GM23338 (cell line): ENCODE measurements around the gene IGFLR1. TPM values are rescaled to one million over a fixed set of nuclear protein-coding genes. Genes with fewer than 3 reads are reported as not detected.
A peak's percentile ranks its signal among the peaks of the same experiment; 100 is the strongest.

Experiments
- ATAC-seq: fragments of 200-7000 bp; cut with Tn5 transposase; 3 replicates; pipeline ENCODE4 v1.9.1; 2020
- DNase-seq: peaks from one replicate; pipeline ENCODE4 v3.0.0-alpha.2; 2015; ENCODE audit warnings: low spot score
- H2AFZ ChIP-seq: fragments of 200-600 bp; sonication (generic); 2 replicates; pipeline ENCODE4 v1.8.0; 2016; ENCODE audit warnings: antibody characterized with exemption, mild to moderate bottlenecking, moderate library complexity
- H3F3A ChIP-seq: fragments of 200-600 bp; sonication (generic); replicated peaks from 2 replicates; pipeline ENCODE4 v1.8.0; 2017; ENCODE audit warnings: antibody characterized with exemption, mixed run types, low read depth
- H3K27ac ChIP-seq: fragments of 200-600 bp; sonication (generic); 2 replicates; pipeline ENCODE4 v1.6.1; 2016; ENCODE audit warnings: low read depth
- H3K27me3 ChIP-seq: fragments of 200-600 bp; sonication (generic); 2 replicates; pipeline ENCODE4 v1.8.0; 2016; ENCODE audit warnings: mild to moderate bottlenecking, mixed run types, moderate library complexity; ENCODE audit not compliant: insufficient read depth
- H3K36me3 ChIP-seq: fragments of 200-600 bp; sonication (generic); 2 replicates; pipeline ENCODE4 v1.8.0; 2016; ENCODE audit warnings: mild to moderate bottlenecking; ENCODE audit not compliant: insufficient read depth
- H3K4me1 ChIP-seq: fragments of 200-600 bp; sonication (generic); 2 replicates; pipeline ENCODE4 v1.8.0; 2016; ENCODE audit warnings: mild to moderate bottlenecking, moderate library complexity; ENCODE audit not compliant: insufficient read depth
- H3K4me2 ChIP-seq: fragments of 200-600 bp; sonication (generic); 2 replicates; pipeline ENCODE4 v1.7.1; 2017; ENCODE audit warnings: mixed run types
- H3K4me3 ChIP-seq: fragments of 200-600 bp; sonication (generic); 2 replicates; pipeline ENCODE4 v1.6.1; 2016; ENCODE audit warnings: mixed run types
- H3K79me2 ChIP-seq: fragments of 200-600 bp; sonication (generic); replicated peaks from 2 replicates; pipeline ENCODE4 v1.8.0; 2017; ENCODE audit warnings: mild to moderate bottlenecking; ENCODE audit not compliant: insufficient read depth
- H3K9me2 ChIP-seq: fragments of 200-600 bp; sonication (generic); 2 replicates; pipeline ENCODE4 v1.8.0; 2017; ENCODE audit not compliant: insufficient read depth
- H4K20me1 ChIP-seq: fragments of 200-600 bp; sonication (generic); replicated peaks from 2 replicates; pipeline ENCODE4 v1.8.0; 2017; ENCODE audit warnings: mild to moderate bottlenecking; ENCODE audit not compliant: insufficient read depth
- H3K27ac Mint-ChIP-seq: 2 replicates; pipeline ENCODE4 v1.8.0; 2020; ENCODE audit warnings: inconsistent platforms, mild to moderate bottlenecking, moderate library complexity, mixed read lengths
- H3K27me3 Mint-ChIP-seq: 3 replicates; pipeline ENCODE4 v1.8.0; 2022; ENCODE audit warnings: low read depth, mild to moderate bottlenecking, moderate library complexity, mixed read lengths, inconsistent platforms; ENCODE audit not compliant: insufficient read depth, poor library complexity
- H3K36me3 Mint-ChIP-seq: 3 replicates; pipeline ENCODE4 v1.8.0; 2021; ENCODE audit warnings: low read depth, mild to moderate bottlenecking, inconsistent platforms, moderate library complexity, mixed read lengths
- H3K4me1 Mint-ChIP-seq: 3 replicates; pipeline ENCODE4 v1.8.0; 2020; ENCODE audit warnings: mild to moderate bottlenecking, inconsistent platforms, mixed read lengths
- H3K4me3 Mint-ChIP-seq: 3 replicates; pipeline ENCODE4 v1.8.0; 2021; ENCODE audit warnings: moderate library complexity, mild to moderate bottlenecking, inconsistent platforms, mixed read lengths
- H3K9me3 Mint-ChIP-seq: 3 replicates; pipeline ENCODE4 v1.8.0; 2020; ENCODE audit warnings: moderate library complexity, mild to moderate bottlenecking, inconsistent platforms, mixed read lengths
- CREB1 ChIP-seq: fragments of 250-450 bp; sonication (Bioruptor Pico); IDR thresholded peaks from 2 replicates; pipeline ENCODE4 v1.5.0; 2020; ENCODE audit warnings: low read depth, mild to moderate bottlenecking, moderate library complexity
- EZH2 ChIP-seq: fragments of 200-600 bp; sonication (generic); IDR thresholded peaks from one replicate; pipeline ENCODE4 v1.8.0; 2017; ENCODE audit warnings: antibody characterized with exemption, mild to moderate bottlenecking, low read depth; ENCODE audit not compliant: unreplicated experiment
- EZH2phosphoT487 ChIP-seq: fragments of 200-600 bp; sonication (generic); IDR thresholded peaks from one replicate; pipeline ENCODE4 v1.8.1; 2018; ENCODE audit warnings: antibody characterized with exemption; ENCODE audit not compliant: unreplicated experiment
- JUNB ChIP-seq: IDR thresholded peaks from one replicate; pipeline ENCODE4 v1.6.1; 2016; ENCODE audit warnings: antibody characterized with exemption; ENCODE audit not compliant: unreplicated experiment
- NANOG ChIP-seq: IDR thresholded peaks from 2 replicates; pipeline ENCODE4 v1.6.1; 2016; ENCODE audit warnings: antibody characterized with exemption, borderline replicate concordance
- POLR2AphosphoS5 ChIP-seq: IDR thresholded peaks from 2 replicates; pipeline ENCODE4 v1.6.1; 2016; ENCODE audit warnings: antibody characterized with exemption, low read depth
- STAT1 ChIP-seq: IDR thresholded peaks from one replicate; pipeline ENCODE4 v1.6.1; 2016; ENCODE audit warnings: antibody characterized with exemption; ENCODE audit not compliant: unreplicated experiment
- ZNF114 ChIP-seq: fragments of 250-450 bp; sonication (Bioruptor Pico); IDR thresholded peaks from 2 replicates; pipeline ENCODE4 v1.5.0; 2020; ENCODE audit warnings: mild to moderate bottlenecking, moderate library complexity
- ZNF331 ChIP-seq: fragments of 250-450 bp; sonication (Bioruptor Pico); IDR thresholded peaks from 2 replicates; pipeline ENCODE4 v1.5.0; 2020; ENCODE audit warnings: low read depth, mild to moderate bottlenecking, moderate library complexity
- polyA plus RNA-seq: library from polyadenylated mRNA; unstranded; fragments of >200 nt; fragmentation: Nextera tagmentation; extraction: Ambion mirVana; gene quantifications from 2 replicates; pipeline ENCODE4 v1.2.1, GENCODE V29; 2016
- total RNA-seq: library from RNA; depleted of rRNA; stranded (reverse); fragments of >200 nt; shearing (Covaris generic); gene quantifications from 2 replicates; pipeline ENCODE4 v1.2.3, GENCODE V29; 2014
- TF ChIP-seq, protein P1 (sequence below): IDR thresholded peaks from one replicate; pipeline ENCODE4 v1.6.1; 2018; ENCODE audit warnings: antibody characterized with exemption; ENCODE audit not compliant: unreplicated experiment
- TF ChIP-seq, protein P2 (sequence below): IDR thresholded peaks from 2 replicates; pipeline ENCODE4 v1.6.1; 2016; ENCODE audit warnings: antibody characterized with exemption
- TF ChIP-seq, protein P3 (sequence below): fragments of 250-450 bp; sonication (Bioruptor Pico); IDR thresholded peaks from 2 replicates; pipeline ENCODE4 v1.5.0; 2020; ENCODE audit warnings: mild to moderate bottlenecking, moderate library complexity
- TF ChIP-seq, protein P4 (sequence below), 2 experiments: fragments of 200-600 bp in 1 of 2; sonication (generic) in 1 of 2; conservative IDR thresholded peaks; 2 replicates each; pipeline versions ENCODE4 v1.5.1 to v1.6.1; 2016 to 2017; ENCODE audit warnings: antibody characterized with exemption in 2 of 2, low read depth in 2 of 2, mild to moderate bottlenecking in 2 of 2, moderate library complexity in 1 of 2

IGFLR1 gene
- total and polyA plus RNA-seq, 2 experiments from 2014 or later, result 14.4 to 17.8 TPM

DNA sequence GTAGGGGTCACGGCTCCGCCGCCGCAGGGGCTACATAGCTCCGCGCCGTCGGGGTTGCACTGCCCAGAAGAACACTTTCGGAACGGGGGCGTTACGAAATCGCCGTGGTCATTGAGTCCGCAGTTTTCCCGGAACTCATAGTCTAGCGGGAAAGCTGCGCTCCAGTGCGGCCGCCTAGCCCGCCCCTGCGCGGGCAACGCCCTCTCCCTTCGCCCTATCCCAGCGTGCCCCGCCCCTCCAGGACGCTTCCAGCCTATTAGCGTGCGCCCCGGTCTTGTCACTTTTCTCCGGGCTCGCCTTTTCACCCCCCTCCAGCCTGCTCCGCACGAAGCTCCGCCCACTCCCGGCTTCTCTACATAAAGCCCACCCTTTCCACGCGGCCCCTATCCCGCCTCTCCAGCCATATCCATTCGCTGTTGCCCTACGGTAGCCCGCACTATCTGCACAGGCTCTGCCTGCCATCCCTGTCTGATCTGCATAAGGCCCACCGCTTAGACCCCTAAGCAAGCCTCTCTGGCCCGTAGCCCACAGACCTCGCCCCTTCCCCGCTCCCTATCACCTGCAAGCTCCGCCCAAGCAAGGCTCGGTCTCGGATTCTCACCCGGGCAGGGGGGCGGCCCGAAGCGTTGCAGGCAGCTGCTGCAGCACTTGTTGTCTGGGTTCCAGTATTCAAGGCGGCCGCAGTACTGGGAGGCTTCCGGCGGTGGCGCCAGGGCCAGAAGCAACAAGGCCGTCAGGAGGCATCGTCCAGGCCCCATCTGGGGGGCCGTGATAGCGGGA is 1.6 kb downstream of the IGFLR1 start:
- Histone ChIP-seq H3K36me3 (peaks cover 4% of the 10 kb centered on the region; the same call in 1 of the 2 replicates), H2AFZ (peak overlapping the region; percentile 78; the same call in 1 of the 2 replicates), H3K79me2 (no peaks in the 10 kb centered on the region), H3K27ac (peak overlapping the region; percentile 96), H4K20me1 (no peaks in the 10 kb centered on the region; the same call in 1 of the 2 replicates), H3K27me3 (no peaks in the 10 kb centered on the region), H3K4me1 (peaks cover 4% of the 10 kb centered on the region; the same call in 1 of the 2 replicates), H3K9me2 (no peaks in the 10 kb centered on the region), H3K4me3 (peak overlapping the region; percentile 96), H3K4me2 (peak overlapping the region; percentile 91), H3F3A (peaks cover 10% of the 10 kb centered on the region)
- H3K27ac Mint-ChIP-seq, result peak overlapping the region; percentile 98
- H3K36me3 Mint-ChIP-seq, result peaks cover 36% of the 10 kb centered on the region
- ATAC-seq (peak; percentile 75), DNase-seq (peak; percentile 99)
- TF ChIP-seq NANOG, result no peak
- TF ChIP-seq JUNB, result no peak
- TF ChIP-seq, protein P1, sequence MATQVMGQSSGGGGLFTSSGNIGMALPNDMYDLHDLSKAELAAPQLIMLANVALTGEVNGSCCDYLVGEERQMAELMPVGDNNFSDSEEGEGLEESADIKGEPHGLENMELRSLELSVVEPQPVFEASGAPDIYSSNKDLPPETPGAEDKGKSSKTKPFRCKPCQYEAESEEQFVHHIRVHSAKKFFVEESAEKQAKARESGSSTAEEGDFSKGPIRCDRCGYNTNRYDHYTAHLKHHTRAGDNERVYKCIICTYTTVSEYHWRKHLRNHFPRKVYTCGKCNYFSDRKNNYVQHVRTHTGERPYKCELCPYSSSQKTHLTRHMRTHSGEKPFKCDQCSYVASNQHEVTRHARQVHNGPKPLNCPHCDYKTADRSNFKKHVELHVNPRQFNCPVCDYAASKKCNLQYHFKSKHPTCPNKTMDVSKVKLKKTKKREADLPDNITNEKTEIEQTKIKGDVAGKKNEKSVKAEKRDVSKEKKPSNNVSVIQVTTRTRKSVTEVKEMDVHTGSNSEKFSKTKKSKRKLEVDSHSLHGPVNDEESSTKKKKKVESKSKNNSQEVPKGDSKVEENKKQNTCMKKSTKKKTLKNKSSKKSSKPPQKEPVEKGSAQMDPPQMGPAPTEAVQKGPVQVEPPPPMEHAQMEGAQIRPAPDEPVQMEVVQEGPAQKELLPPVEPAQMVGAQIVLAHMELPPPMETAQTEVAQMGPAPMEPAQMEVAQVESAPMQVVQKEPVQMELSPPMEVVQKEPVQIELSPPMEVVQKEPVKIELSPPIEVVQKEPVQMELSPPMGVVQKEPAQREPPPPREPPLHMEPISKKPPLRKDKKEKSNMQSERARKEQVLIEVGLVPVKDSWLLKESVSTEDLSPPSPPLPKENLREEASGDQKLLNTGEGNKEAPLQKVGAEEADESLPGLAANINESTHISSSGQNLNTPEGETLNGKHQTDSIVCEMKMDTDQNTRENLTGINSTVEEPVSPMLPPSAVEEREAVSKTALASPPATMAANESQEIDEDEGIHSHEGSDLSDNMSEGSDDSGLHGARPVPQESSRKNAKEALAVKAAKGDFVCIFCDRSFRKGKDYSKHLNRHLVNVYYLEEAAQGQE, result no peak
- TF ChIP-seq, protein P2, sequence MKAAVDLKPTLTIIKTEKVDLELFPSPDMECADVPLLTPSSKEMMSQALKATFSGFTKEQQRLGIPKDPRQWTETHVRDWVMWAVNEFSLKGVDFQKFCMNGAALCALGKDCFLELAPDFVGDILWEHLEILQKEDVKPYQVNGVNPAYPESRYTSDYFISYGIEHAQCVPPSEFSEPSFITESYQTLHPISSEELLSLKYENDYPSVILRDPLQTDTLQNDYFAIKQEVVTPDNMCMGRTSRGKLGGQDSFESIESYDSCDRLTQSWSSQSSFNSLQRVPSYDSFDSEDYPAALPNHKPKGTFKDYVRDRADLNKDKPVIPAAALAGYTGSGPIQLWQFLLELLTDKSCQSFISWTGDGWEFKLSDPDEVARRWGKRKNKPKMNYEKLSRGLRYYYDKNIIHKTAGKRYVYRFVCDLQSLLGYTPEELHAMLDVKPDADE, result peak; percentile 12; the same call in 1 of the 2 replicates
- TF ChIP-seq ZNF114, result peak; percentile 87; the same call in 1 of the 2 replicates
- 0 out of 2 replicates have a peak, but pooled peaks have one; percentile 25 for TF ChIP-seq CREB1
- TF ChIP-seq EZH2, result no peak
- TF ChIP-seq, protein P3, sequence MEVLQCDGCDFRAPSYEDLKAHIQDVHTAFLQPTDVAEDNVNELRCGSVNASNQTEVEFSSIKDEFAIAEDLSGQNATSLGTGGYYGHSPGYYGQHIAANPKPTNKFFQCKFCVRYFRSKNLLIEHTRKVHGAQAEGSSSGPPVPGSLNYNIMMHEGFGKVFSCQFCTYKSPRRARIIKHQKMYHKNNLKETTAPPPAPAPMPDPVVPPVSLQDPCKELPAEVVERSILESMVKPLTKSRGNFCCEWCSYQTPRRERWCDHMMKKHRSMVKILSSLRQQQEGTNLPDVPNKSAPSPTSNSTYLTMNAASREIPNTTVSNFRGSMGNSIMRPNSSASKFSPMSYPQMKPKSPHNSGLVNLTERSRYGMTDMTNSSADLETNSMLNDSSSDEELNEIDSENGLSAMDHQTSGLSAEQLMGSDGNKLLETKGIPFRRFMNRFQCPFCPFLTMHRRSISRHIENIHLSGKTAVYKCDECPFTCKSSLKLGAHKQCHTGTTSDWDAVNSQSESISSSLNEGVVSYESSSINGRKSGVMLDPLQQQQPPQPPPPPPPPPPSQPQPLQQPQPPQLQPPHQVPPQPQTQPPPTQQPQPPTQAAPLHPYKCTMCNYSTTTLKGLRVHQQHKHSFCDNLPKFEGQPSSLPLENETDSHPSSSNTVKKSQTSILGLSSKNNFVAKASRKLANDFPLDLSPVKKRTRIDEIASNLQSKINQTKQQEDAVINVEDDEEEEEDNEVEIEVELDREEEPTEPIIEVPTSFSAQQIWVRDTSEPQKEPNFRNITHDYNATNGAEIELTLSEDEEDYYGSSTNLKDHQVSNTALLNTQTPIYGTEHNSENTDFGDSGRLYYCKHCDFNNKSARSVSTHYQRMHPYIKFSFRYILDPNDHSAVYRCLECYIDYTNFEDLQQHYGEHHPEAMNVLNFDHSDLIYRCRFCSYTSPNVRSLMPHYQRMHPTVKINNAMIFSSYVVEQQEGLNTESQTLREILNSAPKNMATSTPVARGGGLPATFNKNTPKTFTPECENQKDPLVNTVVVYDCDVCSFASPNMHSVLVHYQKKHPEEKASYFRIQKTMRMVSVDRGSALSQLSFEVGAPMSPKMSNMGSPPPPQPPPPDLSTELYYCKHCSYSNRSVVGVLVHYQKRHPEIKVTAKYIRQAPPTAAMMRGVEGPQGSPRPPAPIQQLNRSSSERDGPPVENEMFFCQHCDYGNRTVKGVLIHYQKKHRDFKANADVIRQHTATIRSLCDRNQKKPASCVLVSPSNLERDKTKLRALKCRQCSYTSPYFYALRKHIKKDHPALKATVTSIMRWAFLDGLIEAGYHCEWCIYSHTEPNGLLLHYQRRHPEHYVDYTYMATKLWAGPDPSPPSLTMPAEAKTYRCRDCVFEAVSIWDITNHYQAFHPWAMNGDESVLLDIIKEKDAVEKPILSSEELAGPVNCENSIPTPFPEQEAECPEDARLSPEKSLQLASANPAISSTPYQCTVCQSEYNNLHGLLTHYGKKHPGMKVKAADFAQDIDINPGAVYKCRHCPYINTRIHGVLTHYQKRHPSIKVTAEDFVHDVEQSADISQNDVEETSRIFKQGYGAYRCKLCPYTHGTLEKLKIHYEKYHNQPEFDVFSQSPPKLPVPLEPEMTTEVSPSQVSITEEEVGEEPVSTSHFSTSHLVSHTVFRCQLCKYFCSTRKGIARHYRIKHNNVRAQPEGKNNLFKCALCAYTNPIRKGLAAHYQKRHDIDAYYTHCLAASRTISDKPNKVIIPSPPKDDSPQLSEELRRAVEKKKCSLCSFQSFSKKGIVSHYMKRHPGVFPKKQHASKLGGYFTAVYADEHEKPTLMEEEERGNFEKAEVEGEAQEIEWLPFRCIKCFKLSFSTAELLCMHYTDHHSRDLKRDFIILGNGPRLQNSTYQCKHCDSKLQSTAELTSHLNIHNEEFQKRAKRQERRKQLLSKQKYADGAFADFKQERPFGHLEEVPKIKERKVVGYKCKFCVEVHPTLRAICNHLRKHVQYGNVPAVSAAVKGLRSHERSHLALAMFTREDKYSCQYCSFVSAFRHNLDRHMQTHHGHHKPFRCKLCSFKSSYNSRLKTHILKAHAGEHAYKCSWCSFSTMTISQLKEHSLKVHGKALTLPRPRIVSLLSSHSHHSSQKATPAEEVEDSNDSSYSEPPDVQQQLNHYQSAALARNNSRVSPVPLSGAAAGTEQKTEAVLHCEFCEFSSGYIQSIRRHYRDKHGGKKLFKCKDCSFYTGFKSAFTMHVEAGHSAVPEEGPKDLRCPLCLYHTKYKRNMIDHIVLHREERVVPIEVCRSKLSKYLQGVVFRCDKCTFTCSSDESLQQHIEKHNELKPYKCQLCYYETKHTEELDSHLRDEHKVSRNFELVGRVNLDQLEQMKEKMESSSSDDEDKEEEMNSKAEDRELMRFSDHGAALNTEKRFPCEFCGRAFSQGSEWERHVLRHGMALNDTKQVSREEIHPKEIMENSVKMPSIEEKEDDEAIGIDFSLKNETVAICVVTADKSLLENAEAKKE, result no peak
- TF ChIP-seq EZH2phosphoT487, result no peak
- TF ChIP-seq STAT1, result no peak
- TF ChIP-seq, protein P4, sequence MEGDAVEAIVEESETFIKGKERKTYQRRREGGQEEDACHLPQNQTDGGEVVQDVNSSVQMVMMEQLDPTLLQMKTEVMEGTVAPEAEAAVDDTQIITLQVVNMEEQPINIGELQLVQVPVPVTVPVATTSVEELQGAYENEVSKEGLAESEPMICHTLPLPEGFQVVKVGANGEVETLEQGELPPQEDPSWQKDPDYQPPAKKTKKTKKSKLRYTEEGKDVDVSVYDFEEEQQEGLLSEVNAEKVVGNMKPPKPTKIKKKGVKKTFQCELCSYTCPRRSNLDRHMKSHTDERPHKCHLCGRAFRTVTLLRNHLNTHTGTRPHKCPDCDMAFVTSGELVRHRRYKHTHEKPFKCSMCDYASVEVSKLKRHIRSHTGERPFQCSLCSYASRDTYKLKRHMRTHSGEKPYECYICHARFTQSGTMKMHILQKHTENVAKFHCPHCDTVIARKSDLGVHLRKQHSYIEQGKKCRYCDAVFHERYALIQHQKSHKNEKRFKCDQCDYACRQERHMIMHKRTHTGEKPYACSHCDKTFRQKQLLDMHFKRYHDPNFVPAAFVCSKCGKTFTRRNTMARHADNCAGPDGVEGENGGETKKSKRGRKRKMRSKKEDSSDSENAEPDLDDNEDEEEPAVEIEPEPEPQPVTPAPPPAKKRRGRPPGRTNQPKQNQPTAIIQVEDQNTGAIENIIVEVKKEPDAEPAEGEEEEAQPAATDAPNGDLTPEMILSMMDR (conservative IDR thresholded peaks at IDR 0.05; ENCODE audit: low read depth in 2 of 2), result no peak; a peak in 1 of 4 replicates
- peak; percentile 82 for TF ChIP-seq POLR2AphosphoS5
- no peak for TF ChIP-seq ZNF331 (CRISPR knock-in tag)
- H3K9me3 Mint-ChIP-seq, result no peaks in the 10 kb centered on the region
- peak overlapping the region; percentile 83 for H3K4me3 Mint-ChIP-seq
- peaks cover 5% of the 10 kb centered on the region for H3K27me3 Mint-ChIP-seq
- peaks cover 10% of the 10 kb centered on the region for H3K4me1 Mint-ChIP-seq
